H1 (cell line): ENCODE measurements around the gene ADAD2. TPM values are rescaled to one million over a fixed set of nuclear protein-coding genes. Genes with fewer than 3 reads are reported as not detected.

Source experiments
- CTCF ChIA-PET: fragments of 300-600 bp; sonication (Branson Sonifier 250); formaldehyde crosslinking; loops from one replicate; lab custom pipeline; 2021; ENCODE audit not compliant: partially characterized antibody; lab: Charles Lee
- POLR2A ChIA-PET: fragments of 300-600 bp; sonication (Branson Sonifier 250); formaldehyde crosslinking; loops from one replicate; lab custom pipeline; 2021; ENCODE audit warnings: inconsistent platforms; ENCODE audit not compliant: partially characterized antibody; lab: Charles Lee
- DNase-seq, 2 experiments: peaks; one replicate each; pipeline versions ENCODE4 v3.0.0 to v3.0.0-alpha.2; 2010 to 2022; ENCODE audit warnings: low spot score in 2 of 2, low read depth in 1 of 2, mixed read lengths in 1 of 2
- FAIRE-seq: peaks from 2 replicates; lab custom pipeline; 2011; peaks lifted over from hg19 to GRCh38; lab: Jason Lieb, UNC
- H2AFZ ChIP-seq: 2 replicates; pipeline ENCODE4 v1.8.1; 2012; ENCODE audit warnings: low read length, inconsistent platforms
- H2AK5ac ChIP-seq: 2 replicates; pipeline ENCODE4 v1.6.1; 2013; ENCODE audit warnings: low read depth, low read length
- H2BK120ac ChIP-seq: replicated peaks from 2 replicates; pipeline ENCODE3; 2013; ENCODE audit warnings: low read depth, low read length, inconsistent platforms
- H2BK12ac ChIP-seq: 2 replicates; pipeline ENCODE4 v1.6.1; 2013; ENCODE audit warnings: low read depth, low read length
- H2BK15ac ChIP-seq: 2 replicates; pipeline ENCODE4 v1.6.1; 2013; ENCODE audit warnings: low read length
- H2BK20ac ChIP-seq: 2 replicates; pipeline ENCODE4 v1.6.1; 2013; ENCODE audit warnings: low read length
- H2BK5ac ChIP-seq: 2 replicates; pipeline ENCODE4 v1.6.1; 2013; ENCODE audit warnings: low read depth, low read length
- H3K14ac ChIP-seq: 2 replicates; pipeline ENCODE4 v1.6.1; 2013; ENCODE audit warnings: inconsistent platforms; ENCODE audit not compliant: insufficient read length
- H3K18ac ChIP-seq: 2 replicates; pipeline ENCODE4 v1.6.1; 2013; ENCODE audit warnings: low read length; ENCODE audit errors: extremely low read depth
- H3K23ac ChIP-seq: 2 replicates; pipeline ENCODE4 v1.6.1; 2013; ENCODE audit warnings: inconsistent platforms; ENCODE audit not compliant: insufficient read length
- H3K23me2 ChIP-seq: 2 replicates; pipeline ENCODE4 v1.6.1; 2013; ENCODE audit warnings: low read depth, low read length
- H3K27ac ChIP-seq: 2 replicates; pipeline ENCODE4 v1.6.1; 2011; ENCODE audit warnings: low read depth, low read length, inconsistent platforms
- H3K27me3 ChIP-seq, 4 experiments: replicated peaks in 1 of 4; 1 replicate in 1 of 4; 2 replicates in 3 of 4; pipeline versions ENCODE4 v1.6.1 to v1.8.1; 2011 to 2013; ENCODE audit warnings: low read length in 3 of 4, mild to moderate bottlenecking in 3 of 4, inconsistent platforms in 2 of 4, mixed read lengths in 2 of 4, moderate library complexity in 1 of 4; ENCODE audit not compliant: control insufficient read depth in 3 of 4, insufficient read depth in 3 of 4; ENCODE audit errors: extremely low read depth in 1 of 4
- H3K36me3 ChIP-seq, 4 experiments: 2 replicates each; pipeline versions ENCODE4 v1.6.1 to v1.8.1; 2011 to 2013; ENCODE audit warnings: mild to moderate bottlenecking in 4 of 4, low read length in 3 of 4, moderate library complexity in 2 of 4, control low read depth in 1 of 4, inconsistent platforms in 1 of 4; ENCODE audit not compliant: insufficient read depth in 4 of 4, control insufficient read depth in 2 of 4
- H3K4ac ChIP-seq: replicated peaks from 2 replicates; pipeline ENCODE3; 2013; ENCODE audit warnings: low read length, low read depth, mixed read lengths, inconsistent platforms; ENCODE audit not compliant: insufficient read length
- H3K4me1 ChIP-seq, 4 experiments: replicated peaks in 1 of 4; 1 replicate in 1 of 4; 2 replicates in 3 of 4; pipeline versions ENCODE4 v1.6.1 to v1.8.1; 2011 to 2013; ENCODE audit warnings: low read length in 3 of 4, inconsistent platforms in 2 of 4, mixed read lengths in 1 of 4; ENCODE audit not compliant: insufficient read depth in 4 of 4, control insufficient read depth in 3 of 4
- H3K4me2 ChIP-seq, 2 experiments: 2 replicates each; pipeline versions ENCODE4 v1.6.1 to v1.8.1; 2011 to 2013; ENCODE audit warnings: low read depth in 2 of 2, low read length in 2 of 2, control low read depth in 1 of 2, inconsistent platforms in 1 of 2, mild to moderate bottlenecking in 1 of 2; ENCODE audit not compliant: insufficient read depth in 1 of 2
- H3K4me3 ChIP-seq, 4 experiments: fragments of 200-600, 300-600 bp in 1 of 4; sonication (generic), shearing (Covaris generic), sonication (Bioruptor Twin) in 1 of 4; 2 replicates each; pipeline versions ENCODE4 v1.5.1 to v1.8.1; 2011 to 2016; ENCODE audit warnings: low read length in 4 of 4, low read depth in 3 of 4, control low read depth in 2 of 4, inconsistent platforms in 2 of 4, mild to moderate bottlenecking in 2 of 4, mixed read lengths in 1 of 4, moderate library complexity in 1 of 4; ENCODE audit not compliant: insufficient read depth in 2 of 4; ENCODE audit errors: extremely low read depth in 1 of 4
- H3K56ac ChIP-seq: replicated peaks from 2 replicates; pipeline ENCODE3; 2013; ENCODE audit warnings: low read depth, mild to moderate bottlenecking, mixed read lengths, low read length, inconsistent platforms; ENCODE audit not compliant: insufficient read length
- H3K79me1 ChIP-seq: 2 replicates; pipeline ENCODE4 v1.6.1; 2013; ENCODE audit warnings: low read depth, low read length, control low read depth
- H3K79me2 ChIP-seq, 2 experiments: 2 replicates each; pipeline versions ENCODE4 v1.6.1 to v1.8.1; 2012 to 2013; ENCODE audit warnings: low read length in 2 of 2, mild to moderate bottlenecking in 2 of 2, inconsistent platforms in 1 of 2; ENCODE audit not compliant: insufficient read depth in 2 of 2, control insufficient read depth in 1 of 2
- H3K9ac ChIP-seq, 4 experiments: replicated peaks in 1 of 4; 1 replicate in 1 of 4; 2 replicates in 3 of 4; pipeline versions ENCODE4 v1.6.1 to v1.8.1; 2011 to 2013; ENCODE audit warnings: low read depth in 3 of 4, low read length in 3 of 4, control low read depth in 2 of 4, mild to moderate bottlenecking in 2 of 4, moderate library complexity in 2 of 4, inconsistent platforms in 1 of 4; ENCODE audit errors: extremely low read depth in 1 of 4
- H3K9me3 ChIP-seq, 2 experiments: 2 replicates each; pipeline versions ENCODE4 v1.6.1 to v1.8.1; 2012 to 2013; ENCODE audit warnings: mild to moderate bottlenecking in 2 of 2, moderate library complexity in 2 of 2, control low read depth in 1 of 2, inconsistent platforms in 1 of 2, low read depth in 1 of 2, low read length in 1 of 2, mixed read lengths in 1 of 2; ENCODE audit not compliant: insufficient read depth in 2 of 2
- H4K20me1 ChIP-seq, 2 experiments: replicated peaks in 1 of 2; 2 replicates each; pipeline versions ENCODE3 to v1.8.1; 2011 to 2013; ENCODE audit warnings: inconsistent platforms in 2 of 2, low read length in 2 of 2, mild to moderate bottlenecking in 1 of 2; ENCODE audit not compliant: insufficient read depth in 2 of 2, control insufficient read depth in 1 of 2
- H4K5ac ChIP-seq: 2 replicates; pipeline ENCODE4 v1.6.1; 2013; ENCODE audit warnings: low read length, low read depth, mixed read lengths, inconsistent platforms; ENCODE audit not compliant: insufficient read length
- H4K8ac ChIP-seq: 2 replicates; pipeline ENCODE4 v1.8.0; 2013; ENCODE audit warnings: mild to moderate bottlenecking, moderate library complexity, low read length, inconsistent platforms; ENCODE audit not compliant: insufficient read depth; ENCODE audit errors: extremely low read depth
- H4K91ac ChIP-seq: replicated peaks from 2 replicates; pipeline ENCODE3; 2013; ENCODE audit warnings: low read length, mixed read lengths, inconsistent platforms; ENCODE audit not compliant: insufficient read length
- CHD1 ChIP-seq: IDR thresholded peaks from 2 replicates; pipeline ENCODE4 v1.6.1; 2012; ENCODE audit warnings: low read depth, low read length, improper control_type of control experiment
- CHD2 ChIP-seq: IDR thresholded peaks from 2 replicates; pipeline ENCODE4 v1.6.1; 2012; ENCODE audit warnings: low read length, improper control_type of control experiment
- CTBP2 ChIP-seq: IDR thresholded peaks from 2 replicates; pipeline ENCODE4 v1.7.0; 2011; ENCODE audit warnings: borderline replicate concordance, mild to moderate bottlenecking, moderate library complexity, mixed read lengths, low read length; ENCODE audit not compliant: insufficient read depth, insufficient read length
- RXRA ChIP-seq: IDR thresholded peaks from 2 replicates; pipeline ENCODE4 v1.6.1; 2011; ENCODE audit warnings: low read depth, mild to moderate bottlenecking, low read length, moderate library complexity; ENCODE audit not compliant: insufficient read depth
- TAF1 ChIP-seq: IDR thresholded peaks from 2 replicates; pipeline ENCODE4 v1.6.1; 2011; ENCODE audit warnings: mild to moderate bottlenecking, low read depth, low read length
- TAF7 ChIP-seq: optimal IDR thresholded peaks from 2 replicates; pipeline ENCODE3; 2011; ENCODE audit warnings: low read depth, mild to moderate bottlenecking, inconsistent platforms, low read length, moderate library complexity, borderline replicate concordance
- WGBS, 2 experiments: shearing (Covaris generic) in 1 of 2; methylation state at CpG; one replicate each; pipeline versions ENCODE4 v1.1.6 to v1.1.7; 2013 to 2015; ENCODE audit warnings: low lambda C conversion rate in 2 of 2, mixed read lengths in 2 of 2, inconsistent platforms in 1 of 2, low coverage in 1 of 2, missing lambda C conversion rate in 1 of 2; ENCODE audit not compliant: insufficient replicate concordance in 2 of 2, insufficient coverage in 1 of 2, insufficient read length in 1 of 2; ENCODE audit errors: extremely low coverage in 1 of 2, missing lambda C conversion rate in 1 of 2; 5-methylcytosine and 5-hydroxymethylcytosine counted together
- polyA plus RNA-seq, 7 experiments: library from polyadenylated mRNA; depleted of rRNA in 3 of 7; stranded (reverse) in 5 of 7; unstranded in 2 of 7; fragments of >200 nt in 5 of 7; fragments of 200-250 nt in 2 of 7; gene quantifications; 1 replicate in 5 of 7; 2 replicates in 1 of 7; 4 replicates in 1 of 7; pipeline versions ENCODE4 v1.2.1 to v1.2.3, GENCODE V29; 2011 to 2013; ENCODE audit warnings: missing spikeins in 2 of 7, mixed read lengths in 2 of 7
- total RNA-seq: library from RNA; stranded (reverse); fragmentation: NEBNext Ultra II Directional; extraction: Animal tissue kit (Norgen Biotek cat#: 25700); gene quantifications from 2 replicates; pipeline ENCODE4 v1.2.1, GENCODE V29; 2021
- TF ChIP-seq, protein P1 (sequence below): IDR thresholded peaks from 2 replicates; pipeline ENCODE4 v1.6.1; 2012; ENCODE audit warnings: low read length, inconsistent platforms

ADAD2 gene
- total and polyA plus RNA-seq, 2 of the 8 experiments (the other 6 are each of a cell fraction or from before 2014, with no cell fraction given): 1.2 to 1.3 TPM

GRCh38 chr16:84182104-84182503, 8.9 kb upstream of the ADAD2 start:
- H2BK5ac ChIP-seq: no peak overlapping the region
- H3K79me2 ChIP-seq: peaks cover 0 to 29% of the 10 kb centered on the region in 2 experiments; a peak in 2 of 4 replicates
- H3K4me1 ChIP-seq: peaks cover 0 to 2% (median 0%) of the 10 kb centered on the region in 4 experiments; a peak in 2 of 7 replicates
- TF ChIP-seq, protein P1, sequence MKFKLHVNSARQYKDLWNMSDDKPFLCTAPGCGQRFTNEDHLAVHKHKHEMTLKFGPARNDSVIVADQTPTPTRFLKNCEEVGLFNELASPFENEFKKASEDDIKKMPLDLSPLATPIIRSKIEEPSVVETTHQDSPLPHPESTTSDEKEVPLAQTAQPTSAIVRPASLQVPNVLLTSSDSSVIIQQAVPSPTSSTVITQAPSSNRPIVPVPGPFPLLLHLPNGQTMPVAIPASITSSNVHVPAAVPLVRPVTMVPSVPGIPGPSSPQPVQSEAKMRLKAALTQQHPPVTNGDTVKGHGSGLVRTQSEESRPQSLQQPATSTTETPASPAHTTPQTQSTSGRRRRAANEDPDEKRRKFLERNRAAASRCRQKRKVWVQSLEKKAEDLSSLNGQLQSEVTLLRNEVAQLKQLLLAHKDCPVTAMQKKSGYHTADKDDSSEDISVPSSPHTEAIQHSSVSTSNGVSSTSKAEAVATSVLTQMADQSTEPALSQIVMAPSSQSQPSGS: no peak
- no peak for TF ChIP-seq TAF1
- TF ChIP-seq TAF7: no peak
- no peak for TF ChIP-seq CHD2
- TF ChIP-seq CTBP2: no peak
- no peak for TF ChIP-seq RXRA
- no peak for TF ChIP-seq CHD1
- POLR2A ChIA-PET: interaction anchor here (2.2 kb wide), 1 partner anchor 9 kb away, joined by 6 read pairs; no protein-coding TSS in a partner anchor
- no peak overlapping the region for H3K4me2 ChIP-seq
- H2BK20ac ChIP-seq: no peak overlapping the region
- H3K9ac ChIP-seq: no peak overlapping the region
- peaks cover 6 to 48% (median 35%) of the 10 kb centered on the region in 4 experiments for H3K36me3 ChIP-seq
- no peak overlapping the region for H4K5ac ChIP-seq
- no peak overlapping the region for H4K91ac ChIP-seq
- no peak overlapping the region for H2BK120ac ChIP-seq
- H2AK5ac ChIP-seq: no peak overlapping the region
- no peak overlapping the region for H3K56ac ChIP-seq
- no peak for DNase-seq
- CTCF ChIA-PET: interaction anchor here (0.6 to 1.5 kb wide), 4 partner anchors 10 to 126 kb away, joined by 3 to 5 read pairs (median 4); no protein-coding TSS in a partner anchor
- no peak overlapping the region for H3K18ac ChIP-seq
- H4K20me1 ChIP-seq: peaks cover 9 to 14% of the 10 kb centered on the region in 2 experiments
- H3K23ac ChIP-seq: no peak overlapping the region
- no peak overlapping the region for H3K4ac ChIP-seq
- H3K14ac ChIP-seq: no peak overlapping the region
- peaks cover 12% of the 10 kb centered on the region for H3K79me1 ChIP-seq
- H3K4me3 ChIP-seq: no peak overlapping the region
- WGBS, 2 experiments: 95% methylated on average over 18 of the region's 18 CpGs; no CpG with 5 or more reads in 1 of the 2 experiments
- no peak overlapping the region for H2BK12ac ChIP-seq
- H3K23me2 ChIP-seq: peaks cover 4% of the 10 kb centered on the region; the same call in 1 of the 2 replicates
- no peaks in the 10 kb centered on the region for H3K9me3 ChIP-seq
- H3K27me3 ChIP-seq: no peaks in the 10 kb centered on the region
- H2AFZ ChIP-seq: no peak overlapping the region
- no peak for FAIRE-seq
- H4K8ac ChIP-seq: no peak overlapping the region
- H3K27ac ChIP-seq: no peak overlapping the region
- no peak overlapping the region for H2BK15ac ChIP-seq
